Stimulated activated CD4-positive, alpha-beta T cell treated with anti-CD3 and anti-CD28 coated beads, Interleukin-15, amount 100 ng/mL, for 24 hours (primary cell): ENCODE measurements around the gene TSPEAR.

ENCODE experiments used
- DNase-seq: peaks from one replicate; pipeline ENCODE4 v3.0.0-alpha.2; 2020

The TSPEAR gene

GRCh38 chr21:44496564-44497550 is 214.5 kb downstream of the TSPEAR start:
- DNase-seq, result no peak

- no peak for DNase-seq
Observed at GRCh38 chr21:44495611-44496563, 215.5 kb downstream of the TSPEAR start.

GRCh38 chr21:44494956-44495355 is 216.4 kb downstream of the TSPEAR start:
- DNase-seq, result no peak

GRCh38 chr21:44494418-44494817 is 217.0 kb downstream of the TSPEAR start:
- no peak for DNase-seq

- no peak for DNase-seq
Observed at GRCh38 chr21:44492567-44493385, 218.6 kb downstream of the TSPEAR start.

- DNase-seq, result no peak
Observed at GRCh38 chr21:44490816-44491215, 220.6 kb downstream of the TSPEAR start.

GRCh38 chr21:44490405-44490804 is 221.0 kb downstream of the TSPEAR start:
- DNase-seq, result no peak

GRCh38 chr21:44489962-44490361 is 221.4 kb downstream of the TSPEAR start:
- no peak for DNase-seq

- DNase-seq, result peak; percentile 69
Observed at GRCh38 chr21:44487831-44488230, 223.5 kb downstream of the TSPEAR start.

GRCh38 chr21:44486302-44486701 is 225.1 kb downstream of the TSPEAR start:
- no peak for DNase-seq

- DNase-seq, result no peak
Observed at GRCh38 chr21:44485796-44486195, 225.6 kb downstream of the TSPEAR start.

GRCh38 chr21:44485254-44485793 is 226.0 kb downstream of the TSPEAR start:
- DNase-seq, result peak; percentile 66

- DNase-seq, result no peak
Observed at GRCh38 chr21:44484498-44485253, 226.7 kb downstream of the TSPEAR start.

GRCh38 chr21:44483288-44484237 is 227.8 kb downstream of the TSPEAR start:
- no peak for DNase-seq

GRCh38 chr21:44482581-44483287 is 228.6 kb downstream of the TSPEAR start:
- DNase-seq, result no peak

GRCh38 chr21:44480200-44481053 is 230.9 kb downstream of the TSPEAR start:
- no peak for DNase-seq

GRCh38 chr21:44479556-44480199 is 231.7 kb downstream of the TSPEAR start:
- DNase-seq, result peak; percentile 56

- DNase-seq, result no peak
Observed at GRCh38 chr21:44478801-44479167, 232.6 kb downstream of the TSPEAR start.
